ENCODE data around the gene GLYR1.

DNA sequence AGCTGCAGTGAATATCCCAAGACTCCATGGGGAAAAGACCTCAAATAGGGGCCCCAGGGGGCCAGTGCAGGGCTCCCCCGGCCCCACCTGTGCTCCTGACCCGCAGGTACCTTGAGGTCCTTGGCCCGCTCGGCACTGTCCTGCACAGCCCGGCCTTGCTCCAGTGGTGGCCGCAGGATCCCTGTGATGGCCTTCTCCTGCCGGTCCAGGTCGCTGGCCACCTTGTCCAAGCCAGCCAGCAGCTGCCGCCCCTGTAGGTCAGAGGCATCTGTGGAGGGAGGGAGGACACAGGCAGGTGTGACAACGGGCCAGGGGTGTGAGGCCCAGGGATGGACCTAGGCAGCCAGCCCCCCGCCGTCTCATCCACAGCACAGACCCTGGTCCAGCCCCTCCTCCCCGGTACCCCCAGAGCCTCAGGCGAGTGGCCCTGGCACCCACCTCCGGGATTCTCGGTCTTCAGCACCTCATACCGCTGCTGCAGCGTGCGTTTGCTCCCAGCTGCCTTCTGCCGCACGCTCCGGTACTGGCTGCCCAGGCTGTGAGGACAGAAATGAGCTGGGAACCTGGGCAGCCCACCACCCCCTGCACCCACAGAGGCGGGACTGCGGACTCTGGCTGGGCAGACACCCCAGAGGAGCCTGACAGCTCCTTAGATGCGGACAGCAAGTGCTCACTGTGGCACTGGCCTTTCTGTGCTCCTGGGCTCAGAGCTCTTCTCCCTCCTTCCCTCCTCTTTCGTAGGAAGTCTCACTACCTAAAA lies 46.2 kb upstream of the GLYR1 start:
- TF ChIP-seq, protein P1, sequence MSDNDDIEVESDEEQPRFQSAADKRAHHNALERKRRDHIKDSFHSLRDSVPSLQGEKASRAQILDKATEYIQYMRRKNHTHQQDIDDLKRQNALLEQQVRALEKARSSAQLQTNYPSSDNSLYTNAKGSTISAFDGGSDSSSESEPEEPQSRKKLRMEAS (IDR thresholded peaks at IDR 0.05) = no peak
- TF ChIP-seq NFIC (IDR thresholded peaks at IDR 0.05) (no peak), CEBPB (IDR thresholded peaks at IDR 0.05) (no peak), RAD21 (IDR thresholded peaks at IDR 0.05; ENCODE audit: low read depth) (no peak), CREB1 (IDR thresholded peaks at IDR 0.05; ENCODE audit: low read depth) (no peak), TEAD4 (IDR thresholded peaks at IDR 0.05) (no peak), TAF1 (IDR thresholded peaks at IDR 0.05; ENCODE audit: low read depth) (no peak), ZBTB7A (IDR thresholded peaks at IDR 0.05; ENCODE audit: low read depth) (no peak), YY1 (IDR thresholded peaks at IDR 0.05; ENCODE audit: low read depth) (no peak), EP300 (IDR thresholded peaks at IDR 0.05; ENCODE audit: borderline replicate concordance) (no peak), TCF12 (IDR thresholded peaks at IDR 0.05; ENCODE audit: low read depth) (no peak), FOXM1 (IDR thresholded peaks at IDR 0.05; ENCODE audit: borderline replicate concordance, low read depth) (no peak)
- TF ChIP-seq, protein P2, sequence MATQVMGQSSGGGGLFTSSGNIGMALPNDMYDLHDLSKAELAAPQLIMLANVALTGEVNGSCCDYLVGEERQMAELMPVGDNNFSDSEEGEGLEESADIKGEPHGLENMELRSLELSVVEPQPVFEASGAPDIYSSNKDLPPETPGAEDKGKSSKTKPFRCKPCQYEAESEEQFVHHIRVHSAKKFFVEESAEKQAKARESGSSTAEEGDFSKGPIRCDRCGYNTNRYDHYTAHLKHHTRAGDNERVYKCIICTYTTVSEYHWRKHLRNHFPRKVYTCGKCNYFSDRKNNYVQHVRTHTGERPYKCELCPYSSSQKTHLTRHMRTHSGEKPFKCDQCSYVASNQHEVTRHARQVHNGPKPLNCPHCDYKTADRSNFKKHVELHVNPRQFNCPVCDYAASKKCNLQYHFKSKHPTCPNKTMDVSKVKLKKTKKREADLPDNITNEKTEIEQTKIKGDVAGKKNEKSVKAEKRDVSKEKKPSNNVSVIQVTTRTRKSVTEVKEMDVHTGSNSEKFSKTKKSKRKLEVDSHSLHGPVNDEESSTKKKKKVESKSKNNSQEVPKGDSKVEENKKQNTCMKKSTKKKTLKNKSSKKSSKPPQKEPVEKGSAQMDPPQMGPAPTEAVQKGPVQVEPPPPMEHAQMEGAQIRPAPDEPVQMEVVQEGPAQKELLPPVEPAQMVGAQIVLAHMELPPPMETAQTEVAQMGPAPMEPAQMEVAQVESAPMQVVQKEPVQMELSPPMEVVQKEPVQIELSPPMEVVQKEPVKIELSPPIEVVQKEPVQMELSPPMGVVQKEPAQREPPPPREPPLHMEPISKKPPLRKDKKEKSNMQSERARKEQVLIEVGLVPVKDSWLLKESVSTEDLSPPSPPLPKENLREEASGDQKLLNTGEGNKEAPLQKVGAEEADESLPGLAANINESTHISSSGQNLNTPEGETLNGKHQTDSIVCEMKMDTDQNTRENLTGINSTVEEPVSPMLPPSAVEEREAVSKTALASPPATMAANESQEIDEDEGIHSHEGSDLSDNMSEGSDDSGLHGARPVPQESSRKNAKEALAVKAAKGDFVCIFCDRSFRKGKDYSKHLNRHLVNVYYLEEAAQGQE (IDR thresholded peaks at IDR 0.05; ENCODE audit: low read depth) = no peak
- TF ChIP-seq, protein P3, sequence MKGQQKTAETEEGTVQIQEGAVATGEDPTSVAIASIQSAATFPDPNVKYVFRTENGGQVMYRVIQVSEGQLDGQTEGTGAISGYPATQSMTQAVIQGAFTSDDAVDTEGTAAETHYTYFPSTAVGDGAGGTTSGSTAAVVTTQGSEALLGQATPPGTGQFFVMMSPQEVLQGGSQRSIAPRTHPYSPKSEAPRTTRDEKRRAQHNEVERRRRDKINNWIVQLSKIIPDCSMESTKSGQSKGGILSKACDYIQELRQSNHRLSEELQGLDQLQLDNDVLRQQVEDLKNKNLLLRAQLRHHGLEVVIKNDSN (IDR thresholded peaks at IDR 0.05) = no peak

Measured in Ishikawa (cell line).